AG04449 (cell line): Measurements from ENCODE around the gene MESP2.

Source experiments
- CTCF ChIA-PET: fragments of 350-600 bp; formaldehyde crosslinking; extraction: SDS; loops from one replicate; lab custom pipeline; 2021; ENCODE audit warnings: antibody characterized with exemption; lab: Yijun Ruan, JAX
- POLR2A ChIA-PET: fragments of 400-600, 350-600 bp; formaldehyde crosslinking; extraction: SDS; loops from one replicate; lab custom pipeline; 2020; ENCODE audit warnings: antibody characterized with exemption, inconsistent platforms; lab: Yijun Ruan, JAX
- DNase-seq: peaks from one replicate; pipeline ENCODE4 v3.0.0-alpha.2; 2010; ENCODE audit warnings: low read depth, low spot score
- H3K4me3 ChIP-seq: 2 replicates; pipeline ENCODE4 v1.5.1; 2011; ENCODE audit warnings: low read depth, mild to moderate bottlenecking, control low read depth, low read length
- CTCF ChIP-seq: IDR thresholded peaks from one replicate; pipeline ENCODE4 v1.5.1; 2011; ENCODE audit warnings: mild to moderate bottlenecking, moderate library complexity, low read length, control low read depth, inconsistent platforms; ENCODE audit not compliant: insufficient read depth; ENCODE audit errors: missing control alignments

Gene MESP2

GRCh38 chr15:89802231-89802928 is 26.2 kb downstream of the MESP2 start:
- no peak overlapping the region for H3K4me3 ChIP-seq
- no peak for DNase-seq
- no peak for TF ChIP-seq CTCF
- ChIA-PET POLR2A (interaction anchor here (1.2 kb wide), 1 partner anchor 9 kb away, joined by 5 read pairs; no protein-coding TSS in a partner anchor), CTCF (interaction anchor here (1.2 kb wide), 1 partner anchor 62 kb away, joined by 3 read pairs; no protein-coding TSS in a partner anchor)

- TF ChIP-seq CTCF: no peak
- no peak for DNase-seq
- H3K4me3 ChIP-seq: no peak overlapping the region
- ChIA-PET POLR2A (interaction anchor here (1.2 kb wide), 1 partner anchor 9 kb away, joined by 5 read pairs; no protein-coding TSS in a partner anchor), CTCF (interaction anchor here (1.2 to 1.5 kb wide), 2 partner anchors 8 to 63 kb away, joined by 3 read pairs; no protein-coding TSS in a partner anchor)
Observed at GRCh38 chr15:89802986-89803824, 27.1 kb downstream of the MESP2 start.

- no peak overlapping the region for H3K4me3 ChIP-seq
- no peak for TF ChIP-seq CTCF
- DNase-seq: no peak
- ChIA-PET POLR2A (no interaction called here), CTCF (interaction anchor here (1.2 to 1.5 kb wide), 2 partner anchors 9 to 64 kb away, joined by 3 read pairs; no protein-coding TSS in a partner anchor)
Observed at GRCh38 chr15:89803941-89804800, 28.0 kb downstream of the MESP2 start.

- ChIA-PET CTCF (interaction anchor here (0.8 to 1.0 kb wide), 2 partner anchors 25 to 69 kb away, joined by 3 read pairs; no protein-coding TSS in a partner anchor), POLR2A (interaction anchor here (0.7 kb wide), 1 partner anchor 10 kb away, joined by 8 read pairs; no protein-coding TSS in a partner anchor)
- no peak overlapping the region for H3K4me3 ChIP-seq
- TF ChIP-seq CTCF: no peak
- no peak for DNase-seq
Observed at GRCh38 chr15:89805241-89806209, 29.4 kb downstream of the MESP2 start.

- ChIA-PET POLR2A (interaction anchor here (1.0 kb wide), 1 partner anchor 9 kb away, joined by 3 read pairs; the partner anchor contains the start of gene ANPEP), CTCF (interaction anchor here (1.0 kb wide), 1 partner anchor 25 kb away, joined by 3 read pairs; no protein-coding TSS in a partner anchor)
- H3K4me3 ChIP-seq: no peak overlapping the region
- no peak for TF ChIP-seq CTCF
- DNase-seq: no peak
Observed at GRCh38 chr15:89806210-89806558, 30.1 kb downstream of the MESP2 start.
